GM23248 (cell line): ENCODE measurements around the gene USP20.

Source experiments
- EZH2 ChIP-seq: fragments of 200-600 bp; sonication (generic); IDR thresholded peaks from 2 replicates; pipeline ENCODE4 v1.6.1; 2018; ENCODE audit warnings: antibody characterized with exemption, mild to moderate bottlenecking; ENCODE audit not compliant: insufficient read depth, poor library complexity, severe bottlenecking
- EZH2phosphoT487 ChIP-seq: fragments of 200-600 bp; sonication (generic); IDR thresholded peaks from 2 replicates; pipeline ENCODE4 v1.6.1; 2018; ENCODE audit warnings: antibody characterized with exemption, moderate library complexity, mild to moderate bottlenecking, low read depth; ENCODE audit not compliant: insufficient read depth

- no peak for TF ChIP-seq EZH2
- no peak for TF ChIP-seq EZH2phosphoT487
These were observed 25.1 kb upstream of the USP20 start for GRCh38 chr9:129810116-129810515.
